Sigmoid colon (tissue), 7 donors: ENCODE results near the gene PTPRT. TPM values are rescaled to one million over a fixed set of nuclear protein-coding genes. Genes with fewer than 3 reads are reported as not detected.

ENCODE experiments used
- DNase-seq: peaks from one replicate; pipeline ENCODE4 v3.0.0-alpha.2; 2019
- H3K27ac ChIP-seq, 4 donors: fragments of 200-600 bp; sonication (generic); one replicate each; pipeline ENCODE4 v1.5.1; 2016 to 2019; ENCODE audit warnings: mild to moderate bottlenecking in 1 of 4
- H3K27me3 ChIP-seq, 3 donors: fragments of 200-600 bp; sonication (generic); one replicate each; pipeline ENCODE4 v1.5.1; 2019; ENCODE audit warnings: mild to moderate bottlenecking in 1 of 3
- H3K36me3 ChIP-seq, 4 donors: fragments of 200-600 bp; sonication (generic); one replicate each; pipeline ENCODE4 v1.5.1; 2016 to 2019
- H3K4me1 ChIP-seq, 4 donors: fragments of 200-600 bp; sonication (generic); one replicate each; pipeline ENCODE4 v1.5.1; 2017 to 2019
- H3K4me3 ChIP-seq, 4 donors: fragments of 200-600 bp; sonication (generic); one replicate each; pipeline ENCODE4 v1.5.1; 2017 to 2019; ENCODE audit warnings: mild to moderate bottlenecking in 2 of 4, moderate library complexity in 1 of 4
- H3K9me3 ChIP-seq, 4 donors: fragments of 200-600 bp in 3 of 4; sonication (generic) in 3 of 4; one replicate each; pipeline versions ENCODE4 v1.5.1 to v1.6.1; 2013 to 2019
- EP300 ChIP-seq, 4 donors: sonication (generic); formaldehyde crosslinking; IDR thresholded peaks; one replicate each; pipeline ENCODE4 v1.6.1; 2017; ENCODE audit warnings: antibody characterized with exemption in 4 of 4
- POLR2A ChIP-seq, 2 donors: fragments of 450-650 bp; IDR thresholded peaks; one replicate each; pipeline ENCODE4 v1.6.1; 2016; ENCODE audit warnings: antibody characterized with exemption in 2 of 2, mild to moderate bottlenecking in 2 of 2, moderate library complexity in 2 of 2
- POLR2AphosphoS5 ChIP-seq, 4 donors: sonication (generic); formaldehyde crosslinking; IDR thresholded peaks; one replicate each; pipeline ENCODE4 v1.6.1; 2017; ENCODE audit warnings: antibody characterized with exemption in 4 of 4
- WGBS, 2 donors: extraction: QIAGEN DNeasy Blood & Tissue Kit; methylation state at CpG; one replicate each; pipeline ENCODE4 v1.1.7; 2013; 5-methylcytosine and 5-hydroxymethylcytosine counted together
- intact Hi-C: fragments of 100-400 bp; cut with DNase I; formaldehyde crosslinking; loops from one replicate; pipeline ENCODE4 v1.15.1; 2023
- polyA plus RNA-seq, 3 donors: library from polyadenylated mRNA; stranded (reverse); fragments of 200-250 nt; gene quantifications; one replicate each; pipeline ENCODE4 v1.2.3, GENCODE V29; 2013
- total RNA-seq, 4 donors: library from RNA; depleted of rRNA; stranded (reverse); fragments of >200 nt; gene quantifications; one replicate each; pipeline ENCODE4 v1.1.0, GENCODE V29; 2016
- TF ChIP-seq, protein P1 (sequence below), 4 experiments: fragments of 450-650 bp in 3 of 4; fragments of 200-600 bp in 1 of 4; IDR thresholded peaks; one replicate each; pipeline ENCODE4 v1.5.1; 2016 to 2019; ENCODE audit warnings: antibody characterized with exemption in 4 of 4, mild to moderate bottlenecking in 3 of 4, moderate library complexity in 2 of 4
- donor health status: healthy with polysubstance abuse.
- donor health status: Bipolar disorder and iron deficiency.
- donor health status: healthy.

PTPRT gene
- total and polyA plus RNA-seq, 7 donors, result under 0.01 to 0.41 (median 0.12) TPM; not detected in 3

DNA sequence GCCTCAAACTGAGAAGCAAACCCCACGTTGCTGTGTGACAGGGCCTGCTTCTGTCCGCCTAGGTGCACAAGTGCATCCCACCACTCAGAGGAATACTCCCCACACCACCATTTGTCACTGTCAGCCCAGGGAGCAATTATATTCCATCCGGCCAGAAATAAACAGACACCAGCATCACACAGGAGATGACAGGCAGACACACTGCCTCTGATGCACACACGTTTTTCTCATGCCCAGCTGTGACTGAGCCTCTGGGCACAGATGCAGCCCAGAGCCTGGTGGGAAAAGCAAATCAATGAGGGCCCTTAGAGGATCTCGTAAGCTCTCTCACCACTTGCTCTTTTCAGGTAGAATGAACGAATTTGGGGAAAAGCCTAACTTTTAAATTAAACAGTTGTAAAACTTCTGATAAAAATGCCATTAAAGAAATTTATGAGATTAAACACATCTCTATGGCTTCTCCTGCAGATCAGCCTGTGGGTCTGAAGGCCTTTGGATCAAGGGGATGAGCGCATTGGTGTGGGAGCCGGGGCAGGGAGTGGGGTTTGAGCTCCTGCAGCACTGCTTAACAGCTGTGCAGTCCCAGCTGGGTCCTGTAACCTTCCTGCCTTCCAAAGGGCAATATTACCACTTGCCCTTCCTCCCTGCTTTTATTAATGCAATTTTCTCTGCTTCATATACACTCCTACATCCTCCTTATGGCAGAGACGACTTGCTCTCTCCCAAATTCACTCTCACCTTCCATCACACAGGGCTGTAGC lies 624.3 kb downstream of the PTPRT start:
- WGBS, 2 donors, result 71 to 72% methylated on average over 9 of the region's 9 CpGs
- no peaks in the 10 kb centered on the region for H3K27me3 ChIP-seq
- peaks cover 0 to 9% (median 3%) of the 10 kb centered on the region in 4 donors for H3K4me1 ChIP-seq
- no peaks in the 10 kb centered on the region for H3K36me3 ChIP-seq
- no peak overlapping the region for H3K4me3 ChIP-seq
- TF ChIP-seq EP300 (IDR thresholded peaks at IDR 0.05) (no peak), POLR2A (IDR thresholded peaks at IDR 0.05) (no peak), POLR2AphosphoS5 (IDR thresholded peaks at IDR 0.05) (no peak)
- TF ChIP-seq, protein P1, sequence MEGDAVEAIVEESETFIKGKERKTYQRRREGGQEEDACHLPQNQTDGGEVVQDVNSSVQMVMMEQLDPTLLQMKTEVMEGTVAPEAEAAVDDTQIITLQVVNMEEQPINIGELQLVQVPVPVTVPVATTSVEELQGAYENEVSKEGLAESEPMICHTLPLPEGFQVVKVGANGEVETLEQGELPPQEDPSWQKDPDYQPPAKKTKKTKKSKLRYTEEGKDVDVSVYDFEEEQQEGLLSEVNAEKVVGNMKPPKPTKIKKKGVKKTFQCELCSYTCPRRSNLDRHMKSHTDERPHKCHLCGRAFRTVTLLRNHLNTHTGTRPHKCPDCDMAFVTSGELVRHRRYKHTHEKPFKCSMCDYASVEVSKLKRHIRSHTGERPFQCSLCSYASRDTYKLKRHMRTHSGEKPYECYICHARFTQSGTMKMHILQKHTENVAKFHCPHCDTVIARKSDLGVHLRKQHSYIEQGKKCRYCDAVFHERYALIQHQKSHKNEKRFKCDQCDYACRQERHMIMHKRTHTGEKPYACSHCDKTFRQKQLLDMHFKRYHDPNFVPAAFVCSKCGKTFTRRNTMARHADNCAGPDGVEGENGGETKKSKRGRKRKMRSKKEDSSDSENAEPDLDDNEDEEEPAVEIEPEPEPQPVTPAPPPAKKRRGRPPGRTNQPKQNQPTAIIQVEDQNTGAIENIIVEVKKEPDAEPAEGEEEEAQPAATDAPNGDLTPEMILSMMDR (IDR thresholded peaks at IDR 0.05), result no peak
- no peaks in the 10 kb centered on the region for H3K9me3 ChIP-seq
- H3K27ac ChIP-seq, result no peak overlapping the region
- intact Hi-C loops, result no loop called here
- no peak for DNase-seq

DNA sequence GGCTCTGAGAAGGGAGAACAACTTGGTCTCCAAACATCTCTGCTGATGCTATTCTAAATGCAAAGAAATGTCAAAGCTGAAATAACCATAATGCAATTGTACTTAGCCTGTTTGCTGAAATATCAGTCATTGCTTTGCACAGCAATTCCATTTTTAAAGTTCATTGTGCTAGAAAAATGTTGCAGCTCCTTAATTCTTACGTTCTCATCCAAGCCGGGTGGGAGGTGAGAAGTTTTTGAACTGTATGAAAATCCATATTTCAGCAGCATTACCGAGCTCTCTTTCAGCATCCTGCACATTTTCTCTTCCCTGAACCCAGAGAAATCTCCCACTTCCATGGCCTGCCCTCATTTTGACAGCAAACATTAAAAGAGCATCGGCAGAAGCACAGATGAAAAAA lies 630.0 kb downstream of the PTPRT start:
- no peak overlapping the region for H3K27ac ChIP-seq
- no peak overlapping the region for H3K4me3 ChIP-seq
- H3K27me3 ChIP-seq, result no peaks in the 10 kb centered on the region
- no peaks in the 10 kb centered on the region for H3K36me3 ChIP-seq
- no peaks in the 10 kb centered on the region for H3K9me3 ChIP-seq
- 89 to 90% methylated on average over 4 of the region's 4 CpGs for WGBS, 2 donors
- intact Hi-C loops, result no loop called here
- TF ChIP-seq, protein P1 (IDR thresholded peaks at IDR 0.05), result no peak
- TF ChIP-seq EP300 (IDR thresholded peaks at IDR 0.05), result no peak
- peaks cover 0 to 9% (median 3%) of the 10 kb centered on the region in 4 donors for H3K4me1 ChIP-seq
- DNase-seq, result no peak

DNA sequence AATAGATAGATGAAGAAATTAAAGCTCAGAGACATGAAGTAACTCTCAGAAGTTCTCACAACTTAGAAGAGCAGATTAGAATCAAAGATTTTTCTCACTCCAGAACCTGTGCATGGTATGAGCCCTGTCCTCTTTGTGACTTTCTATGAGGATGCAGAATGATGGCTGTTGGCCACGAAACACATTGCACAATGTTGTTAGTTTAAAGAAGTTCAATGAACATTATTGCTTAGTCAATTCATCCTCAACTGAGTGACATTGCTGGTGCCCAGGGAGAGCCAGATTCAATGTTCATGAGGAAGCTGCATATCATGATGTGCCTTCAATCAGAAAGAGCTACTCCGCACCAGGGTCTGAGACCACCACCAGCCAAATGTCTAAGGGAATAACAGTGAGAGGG lies 633.1 kb downstream of the PTPRT start:
- no peak for DNase-seq
- Histone ChIP-seq H3K4me3 (no peak overlapping the region), H3K9me3 (no peaks in the 10 kb centered on the region), H3K36me3 (no peaks in the 10 kb centered on the region), H3K27ac (no peak overlapping the region), H3K4me1 (peaks cover 0 to 7% (median 3%) of the 10 kb centered on the region in 4 donors), H3K27me3 (no peaks in the 10 kb centered on the region)
- TF ChIP-seq, protein P1 (IDR thresholded peaks at IDR 0.05), result no peak
- TF ChIP-seq POLR2A (IDR thresholded peaks at IDR 0.05), result no peak
- no peak for TF ChIP-seq POLR2AphosphoS5 (IDR thresholded peaks at IDR 0.05)
- TF ChIP-seq EP300 (IDR thresholded peaks at IDR 0.05), result no peak
- intact Hi-C loops, result no loop called here
- WGBS, 2 donors, result 84 to 89% methylated on average over 2 of the region's 2 CpGs

DNA sequence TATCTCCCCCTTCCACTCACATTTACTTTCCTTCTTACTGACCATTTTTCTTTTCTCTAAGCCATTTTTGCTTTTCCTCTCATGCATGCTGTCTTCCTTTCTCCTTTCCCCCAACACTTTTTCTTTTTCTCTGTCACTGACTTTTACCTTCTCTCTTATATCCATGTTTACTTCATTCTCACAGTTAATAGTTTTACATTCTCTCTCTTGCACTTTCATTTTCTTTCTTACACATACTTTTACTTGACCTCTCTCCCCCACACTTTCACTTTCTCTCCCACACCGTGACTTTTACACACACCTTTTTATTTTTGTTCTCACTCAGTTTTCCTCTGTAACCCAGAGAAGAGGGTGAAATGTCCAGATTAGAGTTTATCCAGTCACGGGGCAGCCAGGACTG lies 636.3 kb downstream of the PTPRT start:
- Histone ChIP-seq H3K4me1 (no peaks in the 10 kb centered on the region), H3K4me3 (peak overlapping the region in 1 of 4 donors; percentile 4), H3K36me3 (no peaks in the 10 kb centered on the region), H3K27me3 (no peaks in the 10 kb centered on the region), H3K27ac (no peak overlapping the region), H3K9me3 (no peaks in the 10 kb centered on the region)
- 19 to 50% methylated on average over 2 of the region's 2 CpGs for WGBS, 2 donors
- intact Hi-C loops, result no loop called here
- no peak for DNase-seq
- TF ChIP-seq EP300 (IDR thresholded peaks at IDR 0.05) (no peak), POLR2A (IDR thresholded peaks at IDR 0.05) (no peak), POLR2AphosphoS5 (IDR thresholded peaks at IDR 0.05) (no peak)
- TF ChIP-seq, protein P1 (IDR thresholded peaks at IDR 0.05), result no peak

DNA sequence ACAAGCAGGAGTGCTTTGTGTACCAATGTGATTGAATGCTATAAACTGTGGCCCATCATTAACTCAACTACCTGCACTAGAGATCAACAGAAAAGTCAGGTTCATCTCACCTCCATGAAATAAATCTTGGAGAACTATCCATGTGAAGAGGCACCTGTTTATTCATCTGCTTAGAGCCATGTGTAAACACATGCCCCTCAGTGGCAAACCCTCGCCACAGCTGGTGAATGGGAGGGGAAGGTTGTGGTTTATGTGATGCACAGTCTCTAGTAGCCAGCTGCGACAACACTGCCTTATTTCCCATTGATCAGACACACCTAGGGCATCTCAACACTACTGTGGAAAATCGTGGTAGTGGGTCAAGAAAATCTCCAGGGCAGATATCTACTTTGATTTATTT lies 640.2 kb downstream of the PTPRT start:
- H3K4me3 ChIP-seq, result no peak overlapping the region
- WGBS, 2 donors, result 25 to 47% methylated on average over 3 of the region's 3 CpGs
- no peak overlapping the region for H3K27ac ChIP-seq
- no peak for DNase-seq
- H3K4me1 ChIP-seq, result no peaks in the 10 kb centered on the region
- intact Hi-C loops, result no loop called here
- TF ChIP-seq POLR2AphosphoS5 (IDR thresholded peaks at IDR 0.05), result no peak
- no peak for TF ChIP-seq EP300 (IDR thresholded peaks at IDR 0.05)
- no peak for TF ChIP-seq POLR2A (IDR thresholded peaks at IDR 0.05)
- TF ChIP-seq, protein P1 (IDR thresholded peaks at IDR 0.05), result no peak
- H3K36me3 ChIP-seq, result no peaks in the 10 kb centered on the region
- H3K9me3 ChIP-seq, result no peaks in the 10 kb centered on the region
- no peaks in the 10 kb centered on the region for H3K27me3 ChIP-seq
